SW480 (cell line): Measurements from ENCODE around the gene GALR1.
"Not testable (repeated sequence)": the region's sequence is repeated elsewhere in the genome, so short reads cannot be mapped to it uniquely, and the experiment has no call there.

Experiments used
- DNase-seq: peaks from one replicate; pipeline ENCODE4 v3.0.0-alpha.2; 2016; ENCODE audit warnings: low spot score

The GALR1 gene

GRCh38 chr18:77250926-77251729, 1.5 kb downstream of the GALR1 start:
- no peak for DNase-seq

DNA sequence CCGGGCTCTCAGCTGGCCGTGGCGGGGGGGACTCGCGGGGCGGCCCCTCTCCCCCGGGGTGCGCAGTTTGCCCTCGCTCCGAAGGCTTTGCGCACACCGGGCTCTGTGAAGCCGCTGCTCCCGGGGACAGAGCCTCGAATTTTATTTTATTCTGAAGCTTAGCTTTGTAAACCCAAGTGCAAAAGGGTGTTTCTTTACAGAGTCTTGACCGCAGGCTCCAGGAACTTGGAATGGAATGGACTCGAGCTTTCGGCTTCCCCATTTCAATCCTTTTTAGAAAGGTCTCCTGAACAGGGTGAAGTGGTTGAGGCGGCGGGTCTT, 2.0 kb downstream of the GALR1 start:
- no peak for DNase-seq

- DNase-seq, result peak; percentile 62
Measured at GRCh38 chr18:77254711-77255405, 5.2 kb downstream of the GALR1 start.

GRCh38 chr18:77255426-77256105, 5.9 kb downstream of the GALR1 start:
- no peak for DNase-seq

DNA sequence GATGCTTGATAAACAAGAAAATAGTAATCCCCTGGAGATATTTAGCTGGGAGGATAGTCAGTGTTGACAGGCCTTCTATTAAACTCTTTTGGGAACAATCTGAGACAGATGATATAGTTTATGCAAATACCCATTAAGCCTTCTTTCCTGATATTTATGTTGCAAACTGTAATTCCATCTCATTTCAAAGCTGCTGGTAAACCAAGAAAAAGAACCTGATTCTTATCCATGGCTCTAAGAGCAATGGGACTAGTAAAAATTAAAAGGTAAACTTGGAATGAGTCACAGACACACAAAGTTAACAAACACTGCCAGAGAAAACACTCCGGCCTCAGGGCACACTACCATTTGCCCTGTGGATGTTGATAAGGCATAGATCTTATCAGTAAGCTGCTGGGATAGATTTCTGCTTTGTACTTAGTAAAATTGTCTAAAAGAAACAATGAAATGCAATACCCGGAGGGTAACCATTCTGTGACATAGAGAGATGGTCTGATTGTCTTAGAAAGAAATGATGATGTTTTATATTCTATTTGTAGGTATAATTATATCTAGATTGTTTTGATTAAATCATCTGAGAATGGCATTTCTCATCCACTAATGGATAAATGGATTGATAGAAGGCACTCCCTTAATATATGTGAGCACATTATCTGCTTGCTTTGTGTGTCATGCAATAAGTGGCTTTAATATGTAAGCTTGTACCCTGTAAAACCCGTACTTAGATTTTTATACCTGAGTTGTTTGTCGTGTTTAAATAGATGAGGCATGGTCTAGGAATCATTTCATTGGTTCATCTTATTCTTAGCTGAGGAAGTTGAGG, 13.2 kb downstream of the GALR1 start:
- no peak for DNase-seq

GRCh38 chr18:77263466-77263763, 13.8 kb downstream of the GALR1 start:
- no peak for DNase-seq

- DNase-seq, result no peak
Measured at GRCh38 chr18:77267969-77268368, 18.3 kb downstream of the GALR1 start.

GRCh38 chr18:77268456-77268855, 18.8 kb downstream of the GALR1 start:
- DNase-seq, result no peak

DNA sequence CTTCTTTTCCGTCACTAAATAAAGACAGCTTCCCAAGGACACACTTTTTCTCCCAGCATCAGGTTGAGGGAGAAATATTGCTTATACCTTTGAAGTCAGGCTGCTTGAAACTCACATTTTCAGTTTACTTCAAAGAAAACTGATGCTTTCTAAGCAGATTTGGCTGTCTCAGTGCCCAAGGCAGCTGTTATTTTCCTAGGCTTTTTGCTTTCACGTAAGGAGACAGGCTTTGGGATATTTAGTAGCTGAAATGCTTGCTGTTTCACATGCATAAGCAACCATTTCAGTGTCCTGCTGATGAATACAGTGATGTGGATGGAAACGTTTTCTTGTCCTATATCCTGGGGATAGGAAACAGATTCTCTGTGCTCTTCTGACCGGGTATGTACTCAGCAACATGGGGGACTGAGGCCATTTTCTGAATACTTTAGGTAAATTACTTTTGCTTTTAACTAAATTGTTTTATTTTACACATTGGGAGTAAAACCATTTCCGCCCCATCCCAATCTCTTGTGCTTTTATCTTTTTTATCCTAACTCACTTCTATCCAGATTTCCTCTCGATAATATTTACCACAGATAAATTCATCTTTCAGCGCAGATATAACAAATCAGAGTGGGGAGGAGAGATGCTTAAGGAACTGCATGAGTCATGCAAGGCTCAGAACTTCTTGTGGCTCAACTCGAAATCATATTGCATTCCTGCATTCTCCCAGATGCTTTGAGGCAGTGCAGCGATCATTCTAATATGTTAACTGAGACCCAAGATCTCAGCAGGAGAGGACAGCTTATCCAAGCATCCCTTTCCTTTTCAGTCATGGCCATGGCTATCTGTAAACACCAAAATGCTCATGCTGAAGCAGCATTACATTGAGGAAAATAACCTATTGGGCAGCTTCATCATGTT, 22.2 kb downstream of the GALR1 start:
- DNase-seq, result no peak

GRCh38 chr18:77290841-77291240, 41.2 kb downstream of the GALR1 start:
- not testable (repeated sequence) for DNase-seq

DNA sequence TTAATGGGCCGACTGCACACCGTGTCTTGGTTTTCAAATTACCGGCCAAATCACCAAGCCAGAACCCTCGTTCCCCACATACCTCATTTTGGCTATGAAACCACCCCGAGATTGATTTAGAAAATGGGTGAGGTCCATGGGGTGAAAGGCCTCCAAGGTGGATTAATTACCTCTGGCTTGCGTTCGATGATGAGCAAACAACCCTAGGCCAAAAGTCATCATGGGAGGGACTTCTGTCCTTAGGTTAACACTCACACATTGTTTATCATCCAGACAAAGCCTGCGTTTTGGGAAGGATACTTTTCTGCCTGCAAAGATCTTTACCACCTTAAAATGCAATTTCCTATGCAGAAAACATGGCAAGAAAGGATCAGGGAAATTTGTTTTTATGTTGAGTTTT, 48.5 kb downstream of the GALR1 start:
- no peak for DNase-seq

GRCh38 chr18:77299706-77300105, 50.1 kb downstream of the GALR1 start:
- no peak for DNase-seq

- no peak for DNase-seq
Measured at GRCh38 chr18:77300579-77300978, 50.9 kb downstream of the GALR1 start.

GRCh38 chr18:77304268-77304667, 54.6 kb downstream of the GALR1 start:
- DNase-seq, result no peak

GRCh38 chr18:77305676-77306075, 56.0 kb downstream of the GALR1 start:
- DNase-seq, result no peak

GRCh38 chr18:77308216-77308615, 58.6 kb downstream of the GALR1 start:
- DNase-seq, result no peak

GRCh38 chr18:77314511-77314910, 64.9 kb downstream of the GALR1 start:
- no peak for DNase-seq

DNA sequence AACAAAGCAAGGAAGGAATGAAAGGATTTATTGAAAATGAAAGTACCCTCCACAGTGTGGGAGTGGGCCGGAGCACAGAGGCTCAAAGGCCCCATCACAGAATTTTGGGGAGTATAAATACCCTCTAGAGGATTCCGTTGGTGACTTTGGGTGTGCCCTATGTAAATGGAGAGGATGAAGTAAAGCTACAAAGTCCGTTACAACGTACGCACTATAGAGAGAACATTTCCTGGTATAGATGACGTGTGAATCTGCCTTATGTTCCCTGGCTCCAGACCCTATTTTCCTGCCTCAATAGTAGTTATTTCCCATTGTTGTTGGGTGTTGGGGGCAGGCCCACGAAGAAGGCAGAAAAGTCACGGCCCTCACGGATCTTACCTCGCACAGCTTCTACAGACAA, 65.3 kb downstream of the GALR1 start:
- no peak for DNase-seq

DNA sequence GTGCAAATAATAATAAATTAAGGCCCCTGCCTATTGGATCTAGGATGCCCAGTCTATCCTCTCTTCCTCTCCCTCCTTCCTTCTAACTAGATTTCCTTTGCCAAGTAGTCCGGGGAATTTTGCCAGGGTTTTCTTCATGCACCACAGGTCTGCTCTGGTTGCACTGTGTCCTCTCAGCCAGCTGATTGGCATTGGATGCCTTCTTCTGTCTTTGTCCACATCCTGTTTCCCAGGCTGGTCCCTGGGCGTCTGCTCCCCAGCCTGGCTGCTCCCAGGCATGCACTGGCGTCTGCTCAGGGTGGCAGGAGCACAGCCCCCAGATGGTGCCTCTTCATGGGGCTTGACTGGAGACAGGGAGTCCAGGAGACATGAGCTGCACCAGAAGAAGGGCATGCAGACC, 66.4 kb downstream of the GALR1 start:
- no peak for DNase-seq

DNA sequence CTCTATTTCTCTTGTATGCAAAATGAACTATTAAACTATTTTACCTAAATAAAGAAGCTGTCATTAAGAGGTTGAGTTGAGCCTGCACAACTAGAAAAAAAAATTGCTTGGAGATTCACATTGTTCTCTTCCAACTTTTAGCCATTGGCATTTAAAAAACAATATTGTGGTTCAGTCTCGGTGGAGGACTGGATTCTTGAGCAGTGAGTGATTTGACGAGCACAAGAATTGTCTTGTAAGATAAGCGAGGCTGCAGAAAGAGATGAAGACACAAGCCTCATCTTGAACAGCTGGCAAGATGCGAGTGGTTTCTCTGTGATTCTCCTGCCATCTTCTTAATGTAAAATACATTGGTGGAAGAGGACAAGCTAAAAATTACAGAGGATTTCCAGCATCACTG, 67.0 kb downstream of the GALR1 start:
- DNase-seq, result no peak

- DNase-seq, result no peak
Measured at GRCh38 chr18:77320971-77321559, 71.4 kb downstream of the GALR1 start.
